GM19351 (cell line): ENCODE measurements around the gene ARPC5.
"Not testable (repeated sequence)": the region's sequence is repeated elsewhere in the genome, so short reads cannot be mapped to it uniquely, and the experiment has no call there.

Experiments used
- ATAC-seq: cut with Tn5 transposase; IDR thresholded peaks from one replicate; pipeline ENCODE4 v1.9.1; 2021; ENCODE audit warnings: mild to moderate bottlenecking, moderate library complexity; ENCODE audit not compliant: unreplicated experiment

Gene ARPC5

DNA sequence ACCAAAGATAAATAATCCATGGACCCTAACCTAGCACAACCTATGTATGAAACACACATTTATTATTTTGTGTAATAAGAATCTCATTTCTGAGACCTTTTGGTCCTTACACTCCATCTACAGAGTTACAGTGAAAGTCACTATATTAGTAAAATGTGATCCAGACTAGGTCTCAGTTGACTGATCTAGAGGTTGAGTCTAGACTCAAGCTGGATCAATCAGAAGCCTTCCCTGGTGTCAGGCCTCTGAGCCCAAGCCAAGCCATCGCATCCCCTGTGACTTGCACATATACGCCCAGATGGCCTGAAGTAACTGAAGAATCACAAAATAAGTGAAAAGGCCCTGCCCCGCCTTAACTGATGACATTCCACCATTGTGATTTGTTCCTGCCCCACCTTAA is 22.6 kb downstream of the ARPC5 start:
- not testable (repeated sequence) for ATAC-seq

DNA sequence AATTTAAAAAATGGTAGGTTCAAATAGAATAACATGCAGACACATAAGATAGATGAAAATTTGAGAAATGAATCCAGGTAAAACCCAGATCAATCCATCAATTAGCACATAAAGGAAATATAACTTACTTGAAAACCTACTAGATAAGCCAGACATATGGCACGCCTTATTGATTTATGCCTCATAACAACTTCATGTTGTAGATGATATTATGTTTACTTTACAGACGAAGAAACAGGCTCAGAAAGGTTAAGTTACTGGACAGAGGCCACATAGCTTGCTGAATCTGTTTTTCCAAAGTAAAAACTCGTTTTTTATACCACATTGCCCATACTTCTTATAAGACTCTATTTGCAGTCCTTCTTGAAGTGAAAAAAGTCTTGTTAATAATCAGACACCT is 23.2 kb downstream of the ARPC5 start:
- no peak for ATAC-seq

DNA sequence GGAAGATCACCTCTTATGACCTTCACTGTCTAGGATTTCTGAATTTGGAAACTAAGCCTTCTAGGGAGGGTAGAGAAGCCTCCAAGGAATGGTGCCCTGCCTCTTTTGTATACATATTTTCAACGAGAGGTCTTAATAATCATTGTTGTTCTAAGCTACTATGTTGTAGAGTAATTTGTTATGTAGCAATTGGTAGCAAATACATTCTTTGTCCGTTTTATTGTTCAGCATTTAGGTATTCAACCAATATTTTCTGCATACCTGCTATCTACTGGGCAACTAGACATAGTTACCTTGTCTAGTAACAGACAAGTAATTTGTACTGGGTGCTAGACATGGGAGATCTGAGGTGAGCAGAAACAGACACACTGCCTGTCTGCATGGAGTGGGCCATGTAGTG is 24.6 kb downstream of the ARPC5 start:
- no peak for ATAC-seq

DNA sequence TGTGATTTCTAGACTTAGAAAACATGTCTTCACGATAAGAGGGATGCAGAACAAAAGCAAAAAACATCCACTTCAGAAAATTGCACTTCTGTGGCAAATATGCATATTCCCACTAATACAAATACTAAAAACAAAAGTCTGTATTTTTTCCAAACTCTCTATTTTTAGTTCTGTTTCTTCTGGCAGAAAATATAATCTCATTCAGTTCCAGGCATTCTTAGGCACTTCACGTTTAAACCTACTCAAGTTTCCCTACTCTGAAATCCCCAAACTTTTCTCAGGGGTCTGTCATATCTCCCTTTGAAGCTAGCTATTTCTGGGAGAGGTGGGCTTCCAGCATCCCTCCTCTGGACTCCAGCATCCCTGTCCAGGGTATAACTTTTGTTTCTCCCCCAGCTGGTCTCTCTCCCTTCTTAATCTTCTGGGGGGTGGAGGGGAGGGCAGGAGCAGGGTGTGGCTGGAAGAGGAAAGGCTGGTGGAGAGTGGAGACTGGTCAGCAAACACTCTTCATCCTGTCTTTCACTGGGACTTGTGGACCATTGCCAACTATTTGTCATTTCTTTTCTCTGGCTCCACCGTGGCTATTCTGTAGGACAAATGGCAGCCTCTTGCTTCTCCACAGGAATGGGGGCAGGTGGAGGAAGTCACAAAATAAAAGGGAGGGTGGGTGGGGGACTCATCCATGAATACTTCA is 25.7 kb downstream of the ARPC5 start:
- ATAC-seq: no peak

DNA sequence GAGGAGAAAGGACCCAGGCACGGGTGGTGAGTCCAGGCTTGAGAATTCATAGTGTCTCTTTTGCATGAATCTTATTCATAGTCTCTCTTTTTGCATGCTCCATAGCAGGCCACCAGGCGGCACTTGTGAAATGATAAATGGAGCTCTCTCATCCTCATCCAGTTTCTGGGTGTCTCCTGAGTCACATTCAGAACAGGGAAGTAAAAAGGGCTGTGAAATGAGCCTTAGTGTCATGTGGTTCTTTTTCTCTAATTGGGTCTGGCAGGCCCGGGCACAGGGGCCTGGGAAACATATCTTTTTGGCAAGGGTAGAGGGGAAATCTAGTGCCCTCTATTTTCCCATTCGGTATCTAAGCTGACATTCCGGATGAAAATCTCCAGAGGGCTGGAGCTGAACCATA is 26.3 kb downstream of the ARPC5 start:
- peak; percentile 53 for ATAC-seq

DNA sequence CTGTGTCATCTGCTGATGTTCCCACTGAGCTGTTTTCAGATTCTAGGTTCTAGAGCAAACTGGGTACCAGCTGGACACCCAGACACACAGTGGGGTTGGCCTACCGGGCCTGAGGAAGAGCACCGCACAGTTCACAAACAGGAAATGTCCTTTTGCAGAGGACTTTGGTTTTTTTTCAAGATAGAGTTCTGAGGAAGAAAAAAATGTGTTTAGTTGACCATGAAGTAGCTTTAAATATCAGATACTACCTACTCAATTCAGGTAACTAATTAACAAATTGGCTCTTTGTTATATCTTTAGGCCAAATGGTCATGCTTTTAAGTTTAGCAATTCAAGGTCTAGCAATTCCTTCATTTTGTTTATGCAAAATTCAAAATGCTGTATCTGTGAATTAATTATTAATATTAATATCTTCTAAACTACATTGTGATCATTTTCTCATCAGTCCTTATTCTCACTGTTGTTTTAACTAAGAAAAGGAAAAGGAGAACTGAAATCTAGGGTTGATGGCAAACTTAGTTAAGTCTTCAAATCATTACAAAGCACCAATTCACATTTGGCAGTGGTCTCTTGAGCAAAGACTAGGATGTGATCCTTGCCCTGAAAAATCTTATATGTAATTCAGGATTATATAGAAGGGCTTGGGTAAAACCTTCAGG is 28.1 kb downstream of the ARPC5 start:
- ATAC-seq: no peak

DNA sequence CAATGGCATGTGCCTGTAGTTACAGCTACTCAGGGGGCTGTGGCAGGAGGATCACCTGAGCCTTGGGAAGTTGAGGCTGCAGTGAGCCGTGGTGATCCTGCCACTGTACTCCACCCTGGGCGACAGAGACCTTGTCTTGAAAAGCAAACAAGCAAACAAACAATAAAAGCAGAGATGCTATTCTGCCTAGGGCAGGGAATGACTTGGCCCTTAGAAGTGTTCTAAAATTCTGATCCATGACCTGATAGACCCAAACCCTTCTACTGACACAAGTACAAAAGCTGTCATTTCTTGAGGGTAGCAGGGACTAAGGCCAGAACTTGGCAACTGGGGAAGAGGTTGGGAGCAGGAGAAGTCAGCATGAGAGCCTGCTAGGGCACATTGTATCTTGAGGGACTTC is 29.7 kb downstream of the ARPC5 start:
- ATAC-seq: no peak

DNA sequence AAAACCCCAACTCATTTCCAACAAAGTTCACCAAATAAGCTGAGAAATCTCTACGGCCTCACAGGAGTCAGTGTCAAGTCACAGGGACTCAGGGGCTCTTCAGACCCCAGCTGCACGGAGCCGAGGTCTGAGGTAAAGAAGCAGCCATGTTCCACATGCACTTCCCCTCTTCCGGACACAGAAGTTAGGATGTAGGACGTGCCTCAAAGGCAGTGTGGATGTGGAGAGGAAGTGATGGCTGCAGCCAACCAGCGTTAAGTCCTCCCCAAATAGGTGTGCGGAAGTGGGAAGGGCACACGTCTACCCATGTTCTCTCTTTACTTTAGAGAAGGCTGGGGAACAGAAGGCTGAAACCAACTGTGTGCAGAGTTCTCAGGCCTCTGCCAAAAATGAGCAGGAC is 30.8 kb downstream of the ARPC5 start:
- ATAC-seq: peak; percentile 15

DNA sequence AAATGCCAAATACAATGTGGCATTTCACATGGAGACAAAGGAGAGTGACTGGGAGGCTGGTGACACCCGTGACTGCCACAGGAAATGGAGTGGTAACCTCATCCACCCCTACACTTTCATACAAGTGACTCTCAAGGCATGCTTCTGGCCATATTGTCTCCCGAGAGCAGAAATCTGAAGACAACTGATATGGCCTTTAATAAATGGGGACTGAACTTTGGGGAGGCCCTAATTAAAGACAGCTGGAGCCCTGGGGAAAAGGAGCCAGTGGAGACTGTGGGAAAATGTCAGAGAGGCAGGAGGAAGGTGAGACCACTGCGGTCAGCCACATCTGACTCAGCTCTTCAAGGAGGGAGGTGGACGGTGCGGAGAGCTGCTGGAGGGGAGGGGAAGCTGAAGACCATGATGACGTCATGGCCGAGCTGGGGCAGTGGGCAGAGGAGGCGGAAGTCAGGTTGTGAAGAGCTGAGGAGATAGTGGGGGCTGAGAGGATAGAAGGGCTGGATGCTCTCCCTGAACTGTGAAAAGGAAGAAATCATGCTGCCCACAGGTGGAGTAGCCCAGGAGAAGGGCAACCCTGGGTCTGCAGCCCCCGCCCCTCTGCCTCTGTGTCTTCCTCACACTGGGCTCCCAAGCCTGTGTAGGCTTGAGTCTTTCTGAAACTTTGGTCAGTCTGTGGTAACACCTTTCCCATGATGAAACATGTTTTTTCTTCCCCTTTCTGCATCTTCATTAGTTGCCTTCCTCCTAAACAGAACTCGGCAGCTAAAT is 31.4 kb downstream of the ARPC5 start:
- ATAC-seq: peak; percentile 66

DNA sequence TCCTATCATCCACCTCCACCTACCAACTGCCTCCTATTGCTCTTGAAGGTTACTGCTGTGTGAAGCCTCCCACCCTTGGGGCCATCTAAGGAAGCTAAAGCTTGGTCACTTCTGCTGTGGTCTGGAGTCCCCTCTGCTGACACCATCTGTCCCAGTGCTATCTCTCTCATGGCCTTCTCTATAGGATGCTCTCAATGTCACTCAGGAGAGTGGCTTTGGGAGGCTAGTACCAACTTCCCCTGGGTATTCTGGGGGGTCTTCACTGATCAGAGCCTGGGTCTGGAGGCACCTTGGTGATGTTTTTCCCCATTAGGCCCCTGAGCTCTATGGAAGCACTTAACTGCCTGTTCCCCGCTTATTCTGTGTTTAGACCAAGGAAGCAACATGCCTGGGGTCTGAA is 33.1 kb downstream of the ARPC5 start:
- no peak for ATAC-seq

DNA sequence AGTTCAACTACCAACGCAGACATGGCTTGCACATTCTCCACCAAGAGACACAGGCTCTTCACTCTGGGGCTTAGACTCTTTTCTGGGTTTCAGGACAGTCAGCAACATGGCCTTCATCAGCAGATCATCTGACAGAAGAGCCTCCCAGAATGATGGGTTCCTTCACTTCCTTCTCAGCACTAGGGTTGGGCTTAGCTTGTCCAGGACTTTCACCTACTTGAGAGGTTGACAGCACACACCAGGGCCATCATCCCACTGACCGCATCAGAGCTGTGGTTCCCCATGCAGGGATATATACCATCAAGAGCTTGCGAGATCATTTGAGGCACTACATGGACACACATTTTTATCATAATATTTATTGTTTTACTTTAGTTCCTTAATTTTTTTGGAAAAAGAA is 34.9 kb downstream of the ARPC5 start:
- ATAC-seq: no peak

DNA sequence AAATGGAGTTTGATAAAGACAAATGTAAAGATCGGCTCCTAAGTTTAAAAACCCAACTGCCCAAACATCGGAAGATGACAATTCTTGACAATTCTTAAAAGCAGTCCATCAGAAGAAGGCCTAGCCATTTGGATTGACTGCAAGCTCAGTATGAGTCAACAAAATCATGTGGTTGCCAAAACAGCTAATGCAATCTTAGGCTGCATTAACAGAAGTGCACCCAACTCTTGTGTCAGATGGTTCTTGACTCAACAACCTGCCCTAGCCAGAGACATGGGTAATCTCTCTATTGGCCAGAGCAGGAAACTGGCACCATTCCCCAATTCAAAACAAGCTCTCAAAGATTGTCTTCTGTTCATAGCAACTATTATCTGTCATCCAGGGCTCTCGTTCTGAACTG is 35.4 kb downstream of the ARPC5 start:
- no peak for ATAC-seq

DNA sequence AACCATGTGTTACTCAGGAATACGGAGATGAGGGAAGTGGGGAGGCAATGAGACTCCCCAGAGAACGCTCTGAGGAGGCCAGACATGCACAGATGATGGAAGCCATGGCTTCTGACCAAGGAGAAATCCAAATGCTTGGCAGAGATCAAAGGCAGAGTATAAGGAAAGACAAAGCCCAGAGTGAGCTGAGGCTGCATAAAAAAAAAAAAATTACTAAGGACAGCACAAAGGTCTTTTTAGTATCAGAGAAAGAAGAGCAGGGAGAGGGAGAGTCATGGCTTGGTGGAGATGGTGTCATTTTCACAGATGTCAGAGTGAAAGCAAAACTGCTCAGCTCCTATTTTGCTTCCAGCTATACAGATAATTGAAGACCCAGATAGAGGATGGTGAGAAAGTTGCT is 37.2 kb downstream of the ARPC5 start:
- peak; percentile 64 for ATAC-seq

DNA sequence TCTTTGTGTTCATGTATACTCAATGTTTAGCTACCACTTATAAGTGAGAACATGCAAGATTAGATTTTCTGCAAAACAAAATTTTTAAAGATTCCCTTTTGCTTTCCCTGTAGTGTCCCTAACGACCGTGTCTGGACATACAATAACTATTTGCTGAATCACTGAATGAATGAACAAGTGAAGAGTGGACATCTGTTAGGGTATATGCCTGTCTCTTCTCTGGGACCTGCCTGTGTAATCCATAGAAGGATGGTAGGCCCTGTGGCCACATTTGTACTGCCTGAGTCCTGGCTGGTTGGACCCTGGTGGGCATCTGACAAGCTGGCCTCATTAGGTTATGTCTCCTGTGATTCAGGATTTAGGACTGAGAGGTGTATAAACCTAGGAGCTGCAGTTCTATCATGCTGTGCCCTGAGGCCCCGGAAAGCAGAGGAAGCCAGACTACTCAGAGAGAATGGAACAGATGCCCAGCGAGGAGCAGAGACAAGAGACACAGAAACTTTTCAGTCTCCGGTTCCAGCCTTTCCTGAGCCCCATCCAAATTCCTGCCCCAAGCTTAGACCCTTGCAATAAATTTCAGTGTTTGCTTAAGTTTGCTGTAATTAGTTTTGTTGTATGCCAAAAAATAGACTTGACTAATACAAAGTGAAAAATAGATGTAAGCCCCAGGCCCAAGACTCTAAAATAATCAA is 37.8 kb downstream of the ARPC5 start:
- no peak for ATAC-seq

DNA sequence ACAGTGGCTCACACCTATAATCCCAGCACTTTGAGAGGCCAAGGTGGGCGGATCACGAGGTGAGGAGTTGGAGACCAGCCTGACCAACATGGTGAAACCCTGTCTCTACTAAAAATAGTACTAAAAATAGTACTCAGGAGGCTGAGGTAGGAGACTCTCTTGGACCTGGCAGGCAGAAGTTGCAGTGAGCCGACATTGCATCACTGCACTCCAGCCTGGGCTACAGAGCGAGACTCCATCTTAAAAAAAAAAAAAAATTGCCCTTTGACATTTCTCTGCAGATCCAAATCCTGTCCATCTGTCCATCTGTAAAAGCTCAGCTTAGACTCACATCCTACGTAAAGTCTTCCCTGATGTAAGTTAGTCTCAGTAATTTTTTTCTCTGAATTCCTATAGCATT is 39.1 kb downstream of the ARPC5 start:
- ATAC-seq: no peak

DNA sequence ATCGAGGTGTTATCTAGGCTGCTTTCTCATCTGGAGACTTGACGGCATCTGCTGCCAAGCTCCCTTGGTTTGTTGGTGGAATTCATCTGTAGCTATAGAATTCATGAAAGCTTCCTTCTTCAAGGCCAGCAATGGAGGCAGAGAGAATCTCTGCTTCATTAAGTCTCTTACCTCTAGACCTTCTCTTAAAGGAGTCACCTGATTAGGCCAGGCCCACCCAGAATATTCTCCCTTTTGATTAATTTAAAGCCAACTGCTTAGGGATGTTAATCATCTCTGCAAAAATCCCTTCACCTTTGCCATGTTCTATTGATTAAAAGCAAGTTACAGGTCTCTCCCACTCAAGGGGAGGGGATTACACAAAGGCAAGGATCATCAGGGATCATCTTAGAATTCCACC is 40.0 kb downstream of the ARPC5 start:
- ATAC-seq: no peak

DNA sequence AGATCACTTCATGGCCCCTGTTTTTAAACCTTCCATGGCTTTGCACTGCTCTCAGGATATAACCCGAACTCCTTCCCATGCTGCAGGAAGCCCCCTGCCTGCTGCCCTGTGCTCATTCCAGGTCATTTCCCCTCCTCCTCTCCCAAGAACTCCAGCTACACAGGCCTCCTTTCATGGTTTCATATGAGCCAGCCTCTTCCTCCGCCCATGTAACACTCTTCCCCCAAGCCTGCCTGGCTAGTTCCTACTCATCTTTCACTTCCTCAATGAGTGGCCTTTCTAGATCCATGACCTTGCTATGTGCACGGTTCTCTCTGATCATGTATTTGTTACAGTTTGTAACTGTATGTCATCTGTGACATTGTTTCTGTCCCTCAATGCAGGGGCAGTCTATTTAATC is 42.2 kb downstream of the ARPC5 start:
- peak; percentile 51 for ATAC-seq

DNA sequence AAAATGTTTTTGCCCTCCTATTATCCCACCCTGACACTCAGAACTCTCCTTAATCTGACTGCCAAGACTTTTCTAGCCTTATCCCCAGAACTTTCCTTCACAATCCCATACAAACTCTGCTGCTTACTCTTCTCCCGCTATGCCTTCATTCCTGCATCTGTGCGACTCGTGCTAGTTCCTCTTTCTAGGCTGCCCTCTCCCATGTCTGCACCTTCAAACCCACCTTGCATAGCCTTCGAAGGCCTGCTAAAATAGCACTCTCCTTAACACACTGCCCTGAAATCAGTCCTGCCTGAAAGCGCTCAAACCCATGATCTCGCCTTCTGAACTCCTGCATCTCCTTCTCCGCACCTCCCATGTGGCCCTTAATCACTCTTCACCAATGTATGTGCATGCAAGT is 42.9 kb downstream of the ARPC5 start:
- ATAC-seq: no peak

DNA sequence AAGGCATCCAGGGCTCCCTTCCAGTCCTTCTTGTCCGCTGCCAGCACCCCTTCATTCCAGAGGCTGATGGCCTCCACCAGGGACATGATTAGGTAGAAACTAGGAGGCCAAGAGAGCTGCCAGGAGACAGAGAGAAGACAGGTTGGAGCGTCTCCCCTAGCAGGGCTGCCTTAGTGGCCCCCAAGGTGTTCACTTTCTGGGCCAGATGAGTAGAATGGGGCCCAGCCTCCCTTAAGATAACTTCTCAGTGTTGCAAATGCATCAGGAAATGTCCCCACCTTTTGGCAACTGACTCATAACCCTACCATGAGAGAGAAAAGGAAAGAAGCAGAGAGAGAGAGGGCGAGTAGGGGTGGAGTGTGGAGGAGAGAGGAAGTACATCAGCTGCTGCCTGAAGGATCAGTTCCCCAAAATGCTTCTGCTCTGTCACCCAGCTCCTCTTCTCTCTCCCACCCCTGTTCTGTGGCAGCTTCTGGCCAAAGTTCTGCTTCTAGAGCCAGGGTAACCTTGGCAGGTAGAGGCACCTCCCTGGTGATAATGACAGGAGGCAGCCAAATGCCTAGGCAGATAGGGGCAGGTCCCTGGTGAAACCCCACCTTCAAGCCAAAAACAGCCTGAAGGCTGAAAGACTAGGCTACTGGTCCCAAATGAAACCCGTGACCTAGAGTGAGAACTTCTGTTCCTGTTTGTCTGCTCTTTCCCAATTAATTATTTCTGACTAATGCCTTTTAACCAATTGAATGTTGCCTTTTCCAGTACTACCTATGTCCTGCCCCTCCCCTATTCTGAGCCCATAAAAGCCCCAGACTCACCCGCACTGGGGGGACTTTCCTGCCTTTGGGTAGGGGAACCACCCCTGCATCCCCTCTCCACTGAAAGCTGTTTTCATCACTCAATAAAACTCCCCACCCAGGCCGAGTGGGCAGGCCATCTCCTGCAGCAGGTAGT is 45.1 kb downstream of the ARPC5 start, which contains the start of gene NCF2:
TSS of gene NCF2 (minus strand) at position 216 of the 948 bp plus-strand sequence. CDS start at position 86, 130 bp downstream.
- peak; percentile 74 for ATAC-seq

DNA sequence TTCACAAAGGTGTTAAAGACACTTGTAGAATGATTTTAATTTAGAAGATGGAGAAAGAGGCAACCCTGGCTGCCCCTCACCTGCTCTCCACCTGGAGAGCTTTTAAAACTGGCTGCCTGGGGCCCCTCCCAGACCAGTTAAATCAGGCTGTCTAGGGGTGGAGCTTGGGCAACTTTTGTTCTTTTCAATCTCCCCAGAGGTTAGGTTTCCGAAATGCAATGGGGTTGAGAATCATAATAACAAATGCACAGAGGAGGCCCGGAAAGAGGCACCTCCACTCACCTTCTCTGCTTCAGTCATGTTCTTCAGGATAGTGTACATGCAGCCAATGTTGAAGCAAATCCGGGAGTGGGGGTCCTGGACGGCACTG is 45.7 kb downstream of the ARPC5 start:
- no peak for ATAC-seq
